HG03520 (cell line): ENCODE data around the gene ASCL2.
"Not testable (repeated sequence)": the region's sequence is repeated elsewhere in the genome, so short reads cannot be mapped to it uniquely, and the experiment has no call there.

Experiments used
- ATAC-seq: cut with Tn5 transposase; IDR thresholded peaks from one replicate; pipeline ENCODE4 v1.9.1; 2021; ENCODE audit warnings: mild to moderate bottlenecking, moderate library complexity; ENCODE audit not compliant: unreplicated experiment

Gene ASCL2

GRCh38 chr11:2237457-2238238, 32.7 kb downstream of the ASCL2 start:
- ATAC-seq = no peak

DNA sequence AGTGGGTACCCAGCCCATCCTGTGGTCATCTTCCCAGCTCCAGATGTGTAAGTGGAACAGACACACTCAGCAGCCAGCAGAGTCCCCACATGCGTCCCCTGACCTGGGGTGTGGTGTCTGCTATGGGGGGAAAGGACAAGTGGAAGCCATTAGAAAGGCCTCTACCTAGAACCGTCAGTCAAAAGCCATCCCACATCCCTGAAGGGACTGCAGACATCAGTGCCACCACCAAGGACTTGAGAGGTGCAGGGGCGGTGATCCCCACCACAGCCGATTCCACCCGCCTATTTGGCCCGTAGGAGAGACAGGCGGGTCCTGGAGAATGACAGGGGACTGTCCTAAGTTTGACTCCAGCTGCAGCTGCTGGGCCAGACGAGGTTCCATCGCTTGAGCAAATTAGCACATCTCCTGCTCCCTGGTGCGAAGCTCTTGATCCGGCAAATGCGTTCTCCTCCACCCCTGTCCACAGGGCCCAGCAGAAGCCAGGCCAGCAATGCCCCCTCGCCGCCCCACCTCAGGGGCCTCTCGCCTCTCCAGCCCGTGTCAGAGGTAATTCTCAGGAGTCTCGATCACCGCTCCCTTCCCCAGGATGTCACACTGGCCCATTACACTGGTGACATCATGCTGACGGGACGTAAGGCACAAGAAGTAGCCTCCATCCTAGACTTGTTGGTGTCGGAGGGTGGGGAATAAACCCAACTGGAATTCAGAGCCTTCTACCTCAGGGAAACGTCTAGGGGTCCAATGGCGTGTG, 33.8 kb downstream of the ASCL2 start:
- not testable (repeated sequence) for ATAC-seq

DNA sequence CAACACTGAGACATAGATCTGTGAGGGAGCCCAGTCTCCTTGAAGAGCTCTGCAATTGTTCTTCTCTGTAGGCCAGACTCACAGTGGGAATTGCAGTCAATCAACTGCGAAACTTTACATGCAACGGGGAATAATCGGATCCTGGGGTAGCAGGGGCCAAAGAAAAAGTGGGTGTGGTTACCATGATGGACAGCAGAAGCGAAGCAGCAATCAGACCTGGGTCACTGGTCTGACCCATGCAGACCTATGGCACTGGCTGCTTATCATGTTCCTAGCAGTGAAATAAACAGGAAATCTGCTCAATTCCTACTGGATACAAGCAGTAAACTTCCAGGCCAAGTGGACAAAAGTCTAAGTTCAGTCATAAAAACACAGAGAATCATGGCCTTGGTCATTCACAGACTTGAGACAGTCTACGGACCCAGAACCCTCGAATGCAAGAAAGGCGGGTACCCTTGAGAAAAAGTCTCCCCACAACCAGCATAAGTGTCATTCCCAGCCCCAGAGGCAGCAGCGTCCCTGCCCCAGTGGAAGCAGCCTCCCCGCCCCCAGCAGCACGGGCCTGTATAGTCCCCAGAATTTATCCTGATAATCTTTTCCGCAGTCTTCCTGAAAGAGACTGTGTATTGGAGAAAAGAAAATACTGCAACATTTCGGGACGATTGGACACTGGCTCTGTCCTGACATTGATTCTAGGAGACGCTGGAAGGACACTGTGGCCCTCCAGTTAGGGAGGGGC, 34.6 kb downstream of the ASCL2 start:
- ATAC-seq = no peak

GRCh38 chr11:2234963-2235362, 35.4 kb downstream of the ASCL2 start:
- ATAC-seq = no peak

- no peak for ATAC-seq
Observed at GRCh38 chr11:2233693-2234455, 36.5 kb downstream of the ASCL2 start.

DNA sequence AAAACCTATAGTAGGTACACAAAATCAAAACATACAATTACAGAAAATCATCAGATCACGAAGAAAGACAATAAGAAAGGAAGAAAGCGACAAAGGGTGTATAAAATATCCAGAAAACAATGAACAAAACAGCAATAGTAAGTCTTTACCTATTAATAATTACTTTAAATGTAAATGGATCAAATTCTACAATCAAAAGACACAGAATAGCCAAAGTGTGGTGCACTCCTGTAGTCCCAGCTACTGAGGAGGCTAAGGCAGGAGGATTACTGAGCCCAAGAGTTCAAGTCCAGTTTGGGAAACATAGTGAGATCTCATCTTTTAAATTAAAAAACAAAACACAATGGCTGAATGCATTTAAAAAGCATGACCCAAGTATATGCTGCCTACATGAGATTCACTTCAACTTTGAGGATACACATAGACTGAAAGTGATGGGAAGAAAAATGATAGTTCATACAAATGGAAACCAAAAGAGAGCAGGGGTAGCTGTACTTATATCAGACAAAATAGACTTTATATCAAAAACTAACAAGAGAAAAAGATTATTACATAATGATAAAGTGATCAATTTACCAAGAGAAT, 40.6 kb downstream of the ASCL2 start:
- ATAC-seq = no peak

GRCh38 chr11:2224254-2224653, 46.1 kb downstream of the ASCL2 start:
- ATAC-seq = no peak

DNA sequence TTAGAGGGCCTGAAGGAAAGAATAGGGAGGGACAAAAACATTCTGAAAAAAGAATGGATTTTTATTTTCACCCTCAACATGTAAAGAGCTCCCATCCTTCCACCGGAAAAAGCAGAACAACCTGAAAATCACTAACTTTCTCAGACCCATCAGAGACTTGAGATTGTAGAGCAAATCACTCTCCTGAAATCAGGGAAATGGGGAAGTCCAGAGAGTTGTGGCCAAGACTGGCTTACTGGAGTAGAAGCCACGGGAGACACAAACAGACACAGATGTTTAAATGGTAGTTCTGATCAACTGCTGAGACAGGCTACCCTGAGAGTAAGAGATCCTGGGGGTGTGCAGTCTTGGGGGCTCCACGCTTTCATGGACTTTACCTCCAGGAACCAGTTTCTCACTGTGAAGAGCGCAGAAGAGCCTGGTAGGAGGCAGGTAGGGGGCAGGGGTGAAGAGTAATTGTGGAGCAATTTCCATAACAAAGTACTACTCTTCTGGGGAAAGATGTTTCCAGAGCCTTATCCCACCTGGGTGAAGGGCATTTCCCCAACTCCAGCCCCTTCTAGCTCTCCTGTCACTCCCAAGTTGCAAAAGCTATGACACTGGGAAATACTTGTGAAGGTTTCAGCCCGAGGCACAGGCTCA, 47.1 kb downstream of the ASCL2 start:
- ATAC-seq = no peak

DNA sequence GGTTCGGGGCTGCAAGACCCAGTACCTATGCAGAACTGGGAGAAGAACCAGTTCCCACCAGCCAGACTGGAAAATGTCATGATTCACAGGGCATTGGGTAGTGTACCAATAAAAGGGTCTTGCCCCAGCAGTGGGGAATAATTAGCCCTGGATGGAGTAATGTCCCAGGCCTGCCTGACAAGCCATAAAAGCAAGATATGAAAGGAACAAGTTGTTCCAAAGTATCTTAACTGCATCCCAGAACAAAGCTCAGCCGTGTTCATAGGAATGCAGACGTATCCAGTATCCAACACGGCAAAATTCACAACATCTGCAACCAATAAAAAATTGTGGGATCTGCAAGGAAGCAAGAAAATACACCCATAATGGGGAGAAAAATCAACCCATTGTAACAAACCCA, 47.9 kb downstream of the ASCL2 start:
- no peak for ATAC-seq

GRCh38 chr11:2221591-2221990, 48.8 kb downstream of the ASCL2 start:
- ATAC-seq = no peak

GRCh38 chr11:2221024-2221423, 49.4 kb downstream of the ASCL2 start:
- ATAC-seq = no peak

DNA sequence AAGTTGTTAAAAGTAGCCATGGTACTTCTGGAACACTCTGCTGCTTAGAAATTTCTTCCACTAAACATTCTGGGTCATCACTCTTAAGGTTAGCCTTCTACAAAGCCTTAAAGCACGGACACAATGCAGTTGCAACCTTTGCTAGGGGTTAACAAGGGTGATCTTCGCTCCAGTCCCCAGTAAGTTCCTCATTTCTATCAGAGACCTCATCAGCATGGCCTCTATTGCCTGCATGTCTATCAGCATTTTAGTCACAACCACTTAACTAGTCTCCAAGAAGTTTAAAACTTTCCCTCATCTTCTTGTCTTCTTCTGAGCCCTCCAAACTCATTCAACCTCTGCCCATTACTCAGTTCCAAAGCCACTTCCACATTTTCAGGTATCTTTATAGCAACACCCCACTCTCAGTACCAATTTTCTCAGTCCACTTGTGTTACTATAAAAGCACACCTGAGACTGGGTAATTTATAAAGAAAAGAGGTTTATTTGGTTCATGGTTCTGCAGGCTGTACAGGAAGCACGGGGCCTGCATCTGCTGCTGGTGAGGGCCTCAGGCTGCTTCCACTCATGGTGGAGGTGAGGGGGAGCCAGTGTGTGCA, 50.1 kb downstream of the ASCL2 start:
- ATAC-seq = no peak

DNA sequence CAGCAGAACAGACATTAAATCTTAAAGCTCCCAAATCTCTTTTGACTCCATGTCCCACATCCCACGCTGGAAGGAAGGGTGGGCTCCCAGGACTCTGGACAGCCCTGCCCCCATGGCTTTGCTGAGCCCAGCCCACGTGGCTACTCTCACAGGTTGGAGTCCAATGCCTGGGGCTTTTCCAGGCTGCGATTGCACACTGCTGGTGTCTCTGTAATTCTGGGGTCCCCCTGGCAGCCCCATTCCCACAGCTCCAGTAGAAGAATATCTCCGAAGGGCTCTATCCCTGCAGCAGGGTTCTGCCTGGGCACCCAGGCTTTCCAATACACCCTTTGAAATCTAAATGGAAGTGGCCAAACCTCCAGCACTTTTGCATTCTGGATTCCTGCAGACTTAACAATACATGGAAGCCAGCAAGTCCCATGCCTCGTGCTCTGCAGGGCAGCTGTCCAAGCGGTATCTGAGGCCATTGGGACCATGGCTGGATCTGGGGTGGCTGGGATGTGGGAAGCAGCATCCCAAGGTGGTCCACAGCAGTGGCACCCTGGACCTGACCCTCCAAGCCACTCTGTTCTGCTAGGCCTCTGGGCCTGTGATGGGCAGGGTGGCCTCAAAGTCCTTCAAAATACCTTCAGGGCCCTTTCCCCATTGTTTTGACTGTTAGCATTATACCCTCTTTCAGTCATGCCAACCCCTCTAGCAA, 50.9 kb downstream of the ASCL2 start:
- ATAC-seq = no peak
